Spleen (tissue), 11 donors: Measurements from ENCODE around the gene KLHL35. TPM values are rescaled to one million over a fixed set of nuclear protein-coding genes. Genes with fewer than 3 reads are reported as not detected.

ENCODE experiments used
- DNase-seq: peaks from one replicate; pipeline ENCODE4 v3.0.0-alpha.2; 2020
- H3K27ac ChIP-seq, 8 donors: fragments of 200-600 bp; sonication (generic) in 7 of 8; 1 replicate in 4 of 8; 2 replicates in 4 of 8; pipeline versions ENCODE4 v1.5.0 to v1.8.0; 2016 to 2021; ENCODE audit warnings: inconsistent platforms in 4 of 8, mild to moderate bottlenecking in 4 of 8, moderate library complexity in 1 of 8
- H3K27me3 ChIP-seq, 7 donors: fragments of 200-600 bp; sonication (generic) in 6 of 7; replicated peaks in 1 of 7; 1 replicate in 4 of 7; 2 replicates in 3 of 7; pipeline versions ENCODE4 v1.5.0 to v1.8.0; 2016 to 2021; ENCODE audit warnings: inconsistent platforms in 3 of 7, mild to moderate bottlenecking in 1 of 7
- H3K36me3 ChIP-seq, 6 donors: fragments of 200-600 bp; sonication (generic) in 5 of 6; 1 replicate in 4 of 6; 2 replicates in 2 of 6; pipeline versions ENCODE4 v1.5.0 to v1.8.0; 2016 to 2021; ENCODE audit warnings: inconsistent platforms in 2 of 6
- H3K4me1 ChIP-seq, 6 donors: fragments of 200-600 bp; sonication (generic) in 5 of 6; 1 replicate in 3 of 6; 2 replicates in 3 of 6; pipeline versions ENCODE4 v1.5.0 to v1.8.0; 2016 to 2021; ENCODE audit warnings: inconsistent platforms in 3 of 6
- H3K4me3 ChIP-seq, 8 donors: fragments of 200-600 bp; sonication (generic) in 7 of 8; 1 replicate in 4 of 8; 2 replicates in 4 of 8; pipeline versions ENCODE4 v1.5.0 to v1.8.0; 2016 to 2021; ENCODE audit warnings: inconsistent platforms in 4 of 8, mild to moderate bottlenecking in 4 of 8, moderate library complexity in 2 of 8
- H3K9me3 ChIP-seq, 8 donors: fragments of 200-600 bp; sonication (generic) in 7 of 8; 1 replicate in 4 of 8; 2 replicates in 4 of 8; pipeline versions ENCODE4 v1.5.0 to v1.8.0; 2016 to 2021; ENCODE audit warnings: inconsistent platforms in 4 of 8
- POLR2A ChIP-seq, 3 donors: fragments of 450-650 bp; IDR thresholded peaks; one replicate each; pipeline ENCODE4 v1.5.1; 2017; ENCODE audit warnings: antibody characterized with exemption in 3 of 3, mild to moderate bottlenecking in 1 of 3
- POLR2AphosphoS5 ChIP-seq, 3 donors: sonication (generic); formaldehyde crosslinking; IDR thresholded peaks; one replicate each; pipeline ENCODE4 v1.5.1; 2017; ENCODE audit warnings: antibody characterized with exemption in 3 of 3
- WGBS, 5 donors: extraction: QIAGEN DNeasy Blood & Tissue Kit in 3 of 5; methylation state at CpG; one replicate each; pipeline versions ENCODE4 v1.1.5 to v1.1.7; 2013 to 2018; 5-methylcytosine and 5-hydroxymethylcytosine counted together
- intact Hi-C: fragments of 100-400 bp; cut with DNase I; formaldehyde crosslinking; loops from one replicate; pipeline ENCODE4 v1.15.0; 2023; ENCODE audit warnings: low total_unique reads
- polyA plus RNA-seq, 3 donors: library from polyadenylated mRNA; stranded (reverse); fragments of 200-250 nt; gene quantifications; one replicate each; pipeline ENCODE4 v1.2.1, GENCODE V29; 2013
- total RNA-seq, 7 donors: library from RNA; depleted of rRNA in 3 of 7; stranded (reverse); fragments of >200 nt in 3 of 7; fragmentation: NEBNext Ultra II Directional in 4 of 7; extraction: Animal tissue kit (Norgen Biotek cat#: 25700) in 4 of 7; gene quantifications; one replicate each; pipeline versions ENCODE4 v1.1.0 to v1.2.1, GENCODE V29; 2016 to 2021
- TF ChIP-seq, protein P1 (sequence below), 11 experiments: fragments of 200-600 bp in 7 of 11; fragments of 450-650 bp in 4 of 11; sonication (generic) in 4 of 11; IDR thresholded peaks in 8 of 11; conservative IDR thresholded peaks in 3 of 11; 1 replicate in 7 of 11; 2 replicates in 4 of 11; pipeline versions ENCODE4 v1.4.0 to v1.8.0; 2016 to 2021; ENCODE audit warnings: antibody characterized with exemption in 11 of 11, inconsistent platforms in 4 of 11, mild to moderate bottlenecking in 1 of 11
- donor health status: healthy with polysubstance abuse.
- donor health status: DM: no; HTN: no; CAD: no; lungs with moderate emphysema.
- donor health status: DM: no; HTN: no; CAD: no.
- donor health status: Bipolar disorder and iron deficiency.
- donor health status: healthy.
- donor health status: DM: no; HTN: no; CAD: no.
- donor health status: DM: yes; HTN: yes; CAD: no.

KLHL35 gene
- total and polyA plus RNA-seq, 10 donors, result 0.19 to 3.8 (median 2.1) TPM

DNA sequence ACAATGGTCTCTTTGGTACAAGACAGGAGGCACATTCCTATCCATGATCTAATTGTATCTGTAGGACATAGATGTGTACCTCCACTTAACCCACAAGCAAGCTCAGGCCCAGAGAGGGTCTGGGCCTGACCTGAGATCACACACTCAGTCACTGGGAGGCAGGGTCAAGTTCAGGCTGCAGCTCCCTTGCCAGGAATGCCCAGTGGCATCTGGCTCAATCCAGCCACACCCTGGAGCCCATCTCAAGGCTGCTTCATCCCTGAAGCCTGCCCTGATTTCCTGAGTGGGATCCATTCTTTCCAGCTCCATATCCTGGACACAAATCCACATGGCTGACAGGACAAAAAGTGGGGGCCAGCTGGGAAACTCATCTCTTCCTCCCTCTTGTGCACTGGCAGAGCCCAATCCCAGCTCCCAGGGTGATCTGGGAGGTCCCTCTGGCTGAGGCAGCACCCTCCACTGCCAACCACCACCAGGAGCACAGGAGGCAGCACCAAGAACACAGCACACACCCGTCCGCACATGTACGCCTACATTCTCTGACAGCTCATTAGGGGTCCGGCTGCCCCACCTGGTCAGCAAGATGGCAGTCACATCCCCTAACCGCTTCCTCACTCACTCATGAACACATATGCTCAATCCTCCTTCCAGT, 39.2 kb upstream of the KLHL35 start:
- TF ChIP-seq, protein P1, sequence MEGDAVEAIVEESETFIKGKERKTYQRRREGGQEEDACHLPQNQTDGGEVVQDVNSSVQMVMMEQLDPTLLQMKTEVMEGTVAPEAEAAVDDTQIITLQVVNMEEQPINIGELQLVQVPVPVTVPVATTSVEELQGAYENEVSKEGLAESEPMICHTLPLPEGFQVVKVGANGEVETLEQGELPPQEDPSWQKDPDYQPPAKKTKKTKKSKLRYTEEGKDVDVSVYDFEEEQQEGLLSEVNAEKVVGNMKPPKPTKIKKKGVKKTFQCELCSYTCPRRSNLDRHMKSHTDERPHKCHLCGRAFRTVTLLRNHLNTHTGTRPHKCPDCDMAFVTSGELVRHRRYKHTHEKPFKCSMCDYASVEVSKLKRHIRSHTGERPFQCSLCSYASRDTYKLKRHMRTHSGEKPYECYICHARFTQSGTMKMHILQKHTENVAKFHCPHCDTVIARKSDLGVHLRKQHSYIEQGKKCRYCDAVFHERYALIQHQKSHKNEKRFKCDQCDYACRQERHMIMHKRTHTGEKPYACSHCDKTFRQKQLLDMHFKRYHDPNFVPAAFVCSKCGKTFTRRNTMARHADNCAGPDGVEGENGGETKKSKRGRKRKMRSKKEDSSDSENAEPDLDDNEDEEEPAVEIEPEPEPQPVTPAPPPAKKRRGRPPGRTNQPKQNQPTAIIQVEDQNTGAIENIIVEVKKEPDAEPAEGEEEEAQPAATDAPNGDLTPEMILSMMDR (IDR thresholded peaks at IDR 0.05 in 8 of 11, conservative IDR thresholded peaks at IDR 0.05 in 3 of 11), result no peak
- peak; percentile 60 to 82 (median 80) for TF ChIP-seq POLR2AphosphoS5 (IDR thresholded peaks at IDR 0.05)
- no peak for TF ChIP-seq POLR2A (IDR thresholded peaks at IDR 0.05)
- Histone ChIP-seq H3K4me1 (peaks cover 26 to 99% (median 68%) of the 10 kb centered on the region in 6 donors), H3K4me3 (no peak overlapping the region), H3K9me3 (no peaks in the 10 kb centered on the region), H3K27ac (peak overlapping the region in 5 of 8 donors; percentile 59 to 84 (median 73)), H3K27me3 (no peaks in the 10 kb centered on the region), H3K36me3 (peaks cover 0 to 15% (median 0%) of the 10 kb centered on the region in 6 donors)
- WGBS, 5 donors, result 76 to 92% (median 84%) methylated on average over 5 of the region's 5 CpGs
- intact Hi-C loops, result no loop called here
- peak; percentile 80 for DNase-seq

DNA sequence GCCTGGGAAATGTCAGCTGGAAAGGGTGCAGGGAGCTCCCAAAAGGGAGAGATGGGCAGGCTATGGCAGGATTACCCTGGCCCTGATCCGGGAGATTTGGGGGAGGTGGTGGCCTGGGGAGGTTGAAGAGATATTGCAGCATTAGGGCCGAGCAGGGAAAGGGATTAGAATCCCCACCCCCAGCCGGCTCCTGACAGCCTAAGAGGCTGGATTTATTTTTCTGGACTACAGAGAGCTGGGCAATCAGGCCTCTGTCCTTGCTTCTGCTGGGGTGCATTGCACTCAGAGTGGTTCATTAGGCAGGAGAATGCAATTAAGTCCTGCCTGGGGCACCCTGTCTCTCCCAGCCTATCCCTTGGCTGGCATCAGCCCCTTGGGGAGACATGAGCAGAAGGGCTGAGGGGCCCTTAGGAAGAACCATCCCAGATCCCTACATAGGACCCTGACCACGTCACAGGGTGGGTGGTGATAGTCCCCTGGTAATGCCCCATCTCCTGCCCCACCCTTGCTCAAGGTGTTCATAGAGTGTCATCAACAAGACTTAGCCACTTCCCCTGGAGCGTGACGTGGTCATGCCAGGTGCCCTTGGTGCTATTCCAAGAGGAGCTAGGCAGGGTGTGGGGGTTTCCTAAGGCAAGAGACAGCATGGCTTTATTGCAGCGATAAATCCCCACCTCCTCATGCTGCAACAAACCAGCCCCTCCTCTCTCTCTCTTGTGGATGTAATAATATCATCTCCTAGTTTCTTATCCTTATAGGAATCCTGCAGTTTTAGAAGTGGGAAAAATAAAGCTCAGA, 38.4 kb upstream of the KLHL35 start:
- no peaks in the 10 kb centered on the region for H3K9me3 ChIP-seq
- intact Hi-C loops, result no loop called here
- peaks cover 0 to 11% (median 0%) of the 10 kb centered on the region in 6 donors for H3K36me3 ChIP-seq
- WGBS, 5 donors, result 70 to 79% (median 75%) methylated on average over 4 to 7 of the region's 7 CpGs
- H3K4me3 ChIP-seq, result no peak overlapping the region
- no peaks in the 10 kb centered on the region for H3K27me3 ChIP-seq
- H3K4me1 ChIP-seq, result peaks cover 30 to 100% (median 71%) of the 10 kb centered on the region in 6 donors
- TF ChIP-seq, protein P1 (IDR thresholded peaks at IDR 0.05 in 8 of 11, conservative IDR thresholded peaks at IDR 0.05 in 3 of 11), result no peak
- no peak for TF ChIP-seq POLR2AphosphoS5 (IDR thresholded peaks at IDR 0.05)
- TF ChIP-seq POLR2A (IDR thresholded peaks at IDR 0.05), result no peak
- H3K27ac ChIP-seq, result peak overlapping the region in 6 of 8 donors; percentile 15 to 81 (median 66)
- DNase-seq, result peak; percentile 46

- intact Hi-C loops, result no loop called here
- no peaks in the 10 kb centered on the region for H3K27me3 ChIP-seq
- no peaks in the 10 kb centered on the region for H3K9me3 ChIP-seq
- DNase-seq, result peak; percentile 22
- TF ChIP-seq POLR2AphosphoS5 (IDR thresholded peaks at IDR 0.05), result no peak
- TF ChIP-seq POLR2A (IDR thresholded peaks at IDR 0.05), result no peak
- TF ChIP-seq, protein P1 (IDR thresholded peaks at IDR 0.05 in 8 of 11, conservative IDR thresholded peaks at IDR 0.05 in 3 of 11), result no peak
- H3K4me1 ChIP-seq, result peaks cover 26 to 100% (median 71%) of the 10 kb centered on the region in 6 donors
- peak overlapping the region in 5 of 8 donors; percentile 59 to 81 (median 72) for H3K27ac ChIP-seq
- WGBS, 5 donors, result 86 to 88% (median 87%) methylated on average over 7 of the region's 7 CpGs
- H3K4me3 ChIP-seq, result no peak overlapping the region
- peaks cover 0 to 11% (median 0%) of the 10 kb centered on the region in 6 donors for H3K36me3 ChIP-seq
These were observed 37.6 kb upstream of the KLHL35 start for GRCh38 chr11:75470476-75471080.
